Mesenchymal stem cell (in vitro differentiated cells and primary cell): Measurements from ENCODE around the gene UGT1A8.

Source experiments
- DNase-seq: peaks from one replicate; pipeline ENCODE4 v3.0.0-alpha.2; 2013
- H2AFZ ChIP-seq: one replicate; pipeline ENCODE4 v1.6.1; 2013; ENCODE audit warnings: low read depth, mild to moderate bottlenecking, control low read depth, inconsistent platforms, low read length, moderate library complexity
- H2AK5ac ChIP-seq: 2 replicates; pipeline ENCODE4 v1.6.1; 2013; ENCODE audit warnings: low read length, moderate library complexity, mild to moderate bottlenecking, inconsistent platforms; ENCODE audit not compliant: severe bottlenecking
- H2BK120ac ChIP-seq: one replicate; pipeline ENCODE4 v1.6.1; 2013; ENCODE audit warnings: low read depth, mild to moderate bottlenecking, inconsistent platforms, low read length, moderate library complexity
- H2BK12ac ChIP-seq, 2 experiments: one replicate each; pipeline ENCODE4 v1.6.1; 2013; ENCODE audit warnings: inconsistent platforms in 2 of 2, low read length in 2 of 2, mild to moderate bottlenecking in 2 of 2, moderate library complexity in 2 of 2, control low read depth in 1 of 2
- H2BK15ac ChIP-seq: one replicate; pipeline ENCODE4 v1.6.1; 2013; ENCODE audit warnings: mild to moderate bottlenecking, low read depth, inconsistent platforms; ENCODE audit not compliant: poor library complexity, severe bottlenecking
- H2BK5ac ChIP-seq: 2 replicates; pipeline ENCODE4 v1.6.1; 2013; ENCODE audit warnings: low read depth, mild to moderate bottlenecking, low read length, control low read depth, inconsistent platforms; ENCODE audit not compliant: poor library complexity, severe bottlenecking
- H3K14ac ChIP-seq, 2 experiments: one replicate each; pipeline ENCODE4 v1.6.1; 2013; ENCODE audit warnings: inconsistent platforms in 2 of 2, low read length in 2 of 2, control low read depth in 1 of 2, mild to moderate bottlenecking in 1 of 2, moderate library complexity in 1 of 2
- H3K18ac ChIP-seq, 2 experiments: one replicate each; pipeline ENCODE4 v1.6.1; 2013; ENCODE audit warnings: inconsistent platforms in 2 of 2, low read length in 2 of 2, control low read depth in 1 of 2, low read depth in 1 of 2, mild to moderate bottlenecking in 1 of 2
- H3K23ac ChIP-seq, 2 experiments: one replicate each; pipeline ENCODE4 v1.6.1; 2013; ENCODE audit warnings: inconsistent platforms in 2 of 2, low read length in 2 of 2, mild to moderate bottlenecking in 2 of 2, moderate library complexity in 2 of 2, control low read depth in 1 of 2
- H3K27ac ChIP-seq: 2 replicates; pipeline ENCODE4 v1.5.1; 2013; ENCODE audit warnings: mild to moderate bottlenecking, moderate library complexity, low read length, control low read depth, inconsistent platforms; ENCODE audit not compliant: poor library complexity, severe bottlenecking
- H3K27me3 ChIP-seq, 2 experiments: 2 replicates each; pipeline versions ENCODE4 v1.6.1 to v1.7.0; 2013; ENCODE audit warnings: low read length in 2 of 2, mild to moderate bottlenecking in 2 of 2, moderate library complexity in 2 of 2, control low read depth in 1 of 2, inconsistent platforms in 1 of 2; ENCODE audit not compliant: control insufficient read depth in 1 of 2, insufficient read depth in 1 of 2
- H3K36me3 ChIP-seq, 2 experiments: 2 replicates each; pipeline versions ENCODE4 v1.6.1 to v1.7.0; 2013; ENCODE audit warnings: low read length in 2 of 2, control low read depth in 1 of 2, inconsistent platforms in 1 of 2, low read depth in 1 of 2, mild to moderate bottlenecking in 1 of 2; ENCODE audit not compliant: insufficient read depth in 2 of 2, control insufficient read depth in 1 of 2
- H3K4ac ChIP-seq, 2 experiments: one replicate each; pipeline ENCODE4 v1.6.1; 2013; ENCODE audit warnings: inconsistent platforms in 2 of 2, low read length in 2 of 2, mild to moderate bottlenecking in 2 of 2, moderate library complexity in 2 of 2, control low read depth in 1 of 2, low read depth in 1 of 2
- H3K4me1 ChIP-seq: 2 replicates; pipeline ENCODE4 v1.6.1; 2013; ENCODE audit warnings: low read depth, low read length, control low read depth; ENCODE audit not compliant: control insufficient read depth, insufficient read depth
- H3K4me2 ChIP-seq: 2 replicates; pipeline ENCODE4 v1.6.1; 2013; ENCODE audit warnings: low read length, mild to moderate bottlenecking, inconsistent platforms; ENCODE audit not compliant: poor library complexity, severe bottlenecking
- H3K4me3 ChIP-seq, 2 experiments: 2 replicates each; pipeline versions ENCODE4 v1.5.1 to v1.7.0; 2013; ENCODE audit warnings: low read length in 2 of 2, mild to moderate bottlenecking in 2 of 2, control low read depth in 1 of 2, low read depth in 1 of 2; ENCODE audit not compliant: insufficient read depth in 1 of 2
- H3K79me1 ChIP-seq: replicated peaks from 2 replicates; pipeline ENCODE4 v1.6.1; 2013; ENCODE audit warnings: mild to moderate bottlenecking, control low read depth, low read length, inconsistent platforms; ENCODE audit not compliant: poor library complexity, severe bottlenecking
- H3K9ac ChIP-seq: 2 replicates; pipeline ENCODE4 v1.7.0; 2013; ENCODE audit warnings: mild to moderate bottlenecking, low read length, moderate library complexity
- H3K9me3 ChIP-seq: 2 replicates; pipeline ENCODE4 v1.7.0; 2013; ENCODE audit warnings: mild to moderate bottlenecking, low read length; ENCODE audit not compliant: control insufficient read depth
- H4K8ac ChIP-seq: one replicate; pipeline ENCODE4 v1.6.1; 2013; ENCODE audit warnings: inconsistent platforms, mild to moderate bottlenecking, low read length, moderate library complexity
- H4K91ac ChIP-seq: one replicate; pipeline ENCODE4 v1.6.1; 2013; ENCODE audit warnings: mild to moderate bottlenecking, low read length, inconsistent platforms
- WGBS: methylation state at CpG from one replicate; pipeline ENCODE4 v1.1.7; 2013; ENCODE audit warnings: mixed read lengths; 5-methylcytosine and 5-hydroxymethylcytosine counted together

UGT1A8 gene

GRCh38 chr2:233713262-233713615 is 95.8 kb downstream of the UGT1A8 start:
- H2BK15ac ChIP-seq, result no peak overlapping the region
- no peak for DNase-seq
- WGBS, result 89% methylated on average over 7 of the region's 7 CpGs

GRCh38 chr2:233714121-233714520 is 96.7 kb downstream of the UGT1A8 start:
- no peak overlapping the region for H3K9ac ChIP-seq
- H2AK5ac ChIP-seq, result no peak overlapping the region
- no peak overlapping the region for H3K18ac ChIP-seq
- no peak overlapping the region for H2BK12ac ChIP-seq
- H3K27me3 ChIP-seq, result peaks cover 18 to 38% of the 10 kb centered on the region in 2 experiments
- no peak overlapping the region for H3K4me2 ChIP-seq
- no peak overlapping the region for H2BK15ac ChIP-seq
- H4K8ac ChIP-seq, result no peak overlapping the region
- no peak overlapping the region for H3K27ac ChIP-seq
- no peak overlapping the region for H4K91ac ChIP-seq
- H3K9me3 ChIP-seq, result no peaks in the 10 kb centered on the region
- H3K36me3 ChIP-seq, result no peaks in the 10 kb centered on the region
- WGBS, result 71% methylated on average over 2 of the region's 2 CpGs
- H2BK120ac ChIP-seq, result no peak overlapping the region
- no peak overlapping the region for H3K4ac ChIP-seq
- H3K79me1 ChIP-seq, result no peaks in the 10 kb centered on the region
- H3K14ac ChIP-seq, result no peak overlapping the region
- H3K23ac ChIP-seq, result no peak overlapping the region
- H2AFZ ChIP-seq, result no peak overlapping the region
- H2BK5ac ChIP-seq, result no peak overlapping the region
- no peak overlapping the region for H3K4me3 ChIP-seq
- H3K4me1 ChIP-seq, result peaks cover 7% of the 10 kb centered on the region
- no peak for DNase-seq

More at GRCh38 chr2:233713262-233713615, 95.8 kb downstream of the UGT1A8 start:
- Histone ChIP-seq H3K27ac (no peak overlapping the region), H2AFZ (no peak overlapping the region), H2BK120ac (no peak overlapping the region), H3K79me1 (no peaks in the 10 kb centered on the region), H3K14ac (no peak overlapping the region), H3K9me3 (no peaks in the 10 kb centered on the region), H3K4me1 (peaks cover 7% of the 10 kb centered on the region), H4K91ac (no peak overlapping the region), H2BK5ac (no peak overlapping the region), H3K4ac (no peak overlapping the region), H3K27me3 (peaks cover 13 to 36% of the 10 kb centered on the region in 2 experiments), H3K4me2 (no peak overlapping the region), H4K8ac (no peak overlapping the region), H3K18ac (no peak overlapping the region), H2AK5ac (no peak overlapping the region), H3K4me3 (no peak overlapping the region), H3K9ac (no peak overlapping the region), H2BK12ac (no peak overlapping the region), H3K36me3 (no peaks in the 10 kb centered on the region), H3K23ac (no peak overlapping the region)

- no peak within 1 kb of the TSS for H4K8ac ChIP-seq
- WGBS, result 89% methylated on average over 7 of the region's 7 CpGs
- DNase-seq, result no peak
- H2AFZ ChIP-seq, result no peak within 1 kb of the TSS
- peak within 1 kb of the TSS in 1 of 2 experiments; percentile 7 for H3K14ac ChIP-seq
- no peak within 1 kb of the TSS for H3K4me3 ChIP-seq
- no peak within 1 kb of the TSS for H3K9ac ChIP-seq
- H4K91ac ChIP-seq, result no peak within 1 kb of the TSS
- peak within 1 kb of the TSS; percentile 8 for H2BK5ac ChIP-seq
- no peak within 1 kb of the TSS for H2BK120ac ChIP-seq
- no peak within 1 kb of the TSS for H3K27ac ChIP-seq
- H2AK5ac ChIP-seq, result no peak within 1 kb of the TSS
- H3K18ac ChIP-seq, result no peak within 1 kb of the TSS
- no peak within 1 kb of the TSS for H2BK12ac ChIP-seq
- no peak within 1 kb of the TSS for H3K4me2 ChIP-seq
- H3K4me1 ChIP-seq, result no peaks in the 10 kb centered on the region
- H3K27me3 ChIP-seq, result peaks cover 18 to 38% of the 10 kb centered on the region in 2 experiments
- no peaks in the 10 kb centered on the region for H3K79me1 ChIP-seq
- no peak within 1 kb of the TSS for H3K4ac ChIP-seq
- no peak within 1 kb of the TSS for H3K23ac ChIP-seq
- no peaks in the 10 kb centered on the region for H3K36me3 ChIP-seq
- H3K9me3 ChIP-seq, result no peaks in the 10 kb centered on the region
- H2BK15ac ChIP-seq, result no peak within 1 kb of the TSS
Observed at GRCh38 chr2:233718552-233718951, 101.1 kb downstream of the UGT1A8 start, which contains the start of gene UGT1A4. UGT1A4 (plus strand) TSS chr2:233718736; CDS start chr2:233718821, 85 bp downstream.

GRCh38 chr2:233728723-233729301 is 111.4 kb downstream of the UGT1A8 start, which contains the start of gene UGT1A3:
UGT1A3 (plus strand) TSS chr2:233729042; CDS start chr2:233729127, 85 bp downstream.
- H2BK12ac ChIP-seq, result no peak within 1 kb of the TSS
- no peak within 1 kb of the TSS for H2AFZ ChIP-seq
- H3K27ac ChIP-seq, result no peak within 1 kb of the TSS
- H2BK120ac ChIP-seq, result no peak within 1 kb of the TSS
- H2BK15ac ChIP-seq, result no peak within 1 kb of the TSS
- no peaks in the 10 kb centered on the region for H3K4me1 ChIP-seq
- H3K4ac ChIP-seq, result no peak within 1 kb of the TSS
- no peak within 1 kb of the TSS for H3K9ac ChIP-seq
- no peak within 1 kb of the TSS for H3K23ac ChIP-seq
- no peak within 1 kb of the TSS for H4K8ac ChIP-seq
- H3K36me3 ChIP-seq, result no peaks in the 10 kb centered on the region
- H3K4me2 ChIP-seq, result no peak within 1 kb of the TSS
- no peak within 1 kb of the TSS for H2AK5ac ChIP-seq
- H3K14ac ChIP-seq, result no peak within 1 kb of the TSS
- H3K79me1 ChIP-seq, result no peaks in the 10 kb centered on the region
- H3K18ac ChIP-seq, result no peak within 1 kb of the TSS
- no peaks in the 10 kb centered on the region for H3K9me3 ChIP-seq
- H3K4me3 ChIP-seq, result no peak within 1 kb of the TSS
- WGBS, result 71% methylated on average over 8 of the region's 8 CpGs
- no peak for DNase-seq
- H3K27me3 ChIP-seq, result peaks cover 4 to 23% of the 10 kb centered on the region in 2 experiments
- H4K91ac ChIP-seq, result no peak within 1 kb of the TSS
- no peak within 1 kb of the TSS for H2BK5ac ChIP-seq
